IPS DF 4.7 (cell line): ENCODE data around the gene PDCD4.

Experiments used
- DNase-seq: peaks from one replicate; pipeline ENCODE4 v3.0.0-alpha.2; 2013; ENCODE audit warnings: low spot score; ENCODE audit errors: extremely low read depth

Gene PDCD4

GRCh38 chr10:110919349-110919931 is 47.7 kb downstream of the PDCD4 start, which contains the start of gene SHOC2:
SHOC2 (plus strand) TSS chr10:110919604; CDS start chr10:110964359, 44,755 bp downstream.
- DNase-seq: no peak

GRCh38 chr10:110919971-110920881 is 48.5 kb downstream of the PDCD4 start:
- DNase-seq: no peak

GRCh38 chr10:110923856-110924493 is 52.2 kb downstream of the PDCD4 start:
- no peak for DNase-seq

GRCh38 chr10:110927461-110927860 is 55.7 kb downstream of the PDCD4 start:
- DNase-seq: no peak

GRCh38 chr10:110931769-110932381 is 60.1 kb downstream of the PDCD4 start:
- no peak for DNase-seq

GRCh38 chr10:110932505-110933180 is 60.9 kb downstream of the PDCD4 start:
- DNase-seq: no peak

GRCh38 chr10:110936757-110937156 is 65.0 kb downstream of the PDCD4 start:
- no peak for DNase-seq

- no peak for DNase-seq
These were observed 67.7 kb downstream of the PDCD4 start for GRCh38 chr10:110939419-110939818.

GRCh38 chr10:110944792-110945396 is 73.2 kb downstream of the PDCD4 start:
- no peak for DNase-seq

- no peak for DNase-seq
These were observed 74.8 kb downstream of the PDCD4 start for GRCh38 chr10:110946496-110946895.

- DNase-seq: no peak
These were observed 75.4 kb downstream of the PDCD4 start for GRCh38 chr10:110947061-110947595.
